GM21367 (cell line): ENCODE measurements around the gene CTNNA1.
"Not testable (repeated sequence)": the region's sequence is repeated elsewhere in the genome, so short reads cannot be mapped to it uniquely, and the experiment has no call there.

Experiments
- ATAC-seq: cut with Tn5 transposase; IDR thresholded peaks from one replicate; pipeline ENCODE4 v1.9.1; 2021; ENCODE audit not compliant: unreplicated experiment

Gene CTNNA1

GRCh38 chr5:138752951-138753793 is at the start of gene CTNNA1:
Gene CTNNA1, plus strand, starts transcription at chr5:138753425. Its CDS starts 28,500 bp downstream, at chr5:138781925.
- peak; percentile 32 for ATAC-seq

GRCh38 chr5:138703777-138704176 is 49.4 kb upstream of the CTNNA1 start:
- ATAC-seq = not testable (repeated sequence)

- ATAC-seq = no peak
Measured at GRCh38 chr5:138705007-138705406, 48.2 kb upstream of the CTNNA1 start.

GRCh38 chr5:138705567-138705966 is 47.7 kb upstream of the CTNNA1 start:
- no peak for ATAC-seq

- ATAC-seq = no peak
Measured at GRCh38 chr5:138706655-138707480, 46.4 kb upstream of the CTNNA1 start.

GRCh38 chr5:138708791-138709190 is 44.4 kb upstream of the CTNNA1 start:
- ATAC-seq = no peak

- ATAC-seq = no peak
Measured at GRCh38 chr5:138709202-138709601, 44.0 kb upstream of the CTNNA1 start.

- ATAC-seq = no peak
Measured at GRCh38 chr5:138711087-138711486, 42.1 kb upstream of the CTNNA1 start.

- no peak for ATAC-seq
Measured at GRCh38 chr5:138711811-138712210, 41.4 kb upstream of the CTNNA1 start.

GRCh38 chr5:138712324-138712723 is 40.9 kb upstream of the CTNNA1 start:
- ATAC-seq = no peak

GRCh38 chr5:138712791-138713190 is 40.4 kb upstream of the CTNNA1 start:
- no peak for ATAC-seq

- no peak for ATAC-seq
Measured at GRCh38 chr5:138713247-138713646, 40.0 kb upstream of the CTNNA1 start.

GRCh38 chr5:138714694-138715093 is 38.5 kb upstream of the CTNNA1 start:
- no peak for ATAC-seq

- not testable (repeated sequence) for ATAC-seq
Measured at GRCh38 chr5:138715931-138716432, 37.2 kb upstream of the CTNNA1 start.

- no peak for ATAC-seq
Measured at GRCh38 chr5:138716456-138716924, 36.7 kb upstream of the CTNNA1 start.

GRCh38 chr5:138717399-138717798 is 35.8 kb upstream of the CTNNA1 start:
- ATAC-seq = no peak

GRCh38 chr5:138719811-138720210 is 33.4 kb upstream of the CTNNA1 start:
- no peak for ATAC-seq

GRCh38 chr5:138720840-138721239 is 32.4 kb upstream of the CTNNA1 start:
- ATAC-seq = no peak

- ATAC-seq = no peak
Measured at GRCh38 chr5:138721979-138722378, 31.2 kb upstream of the CTNNA1 start.

GRCh38 chr5:138722544-138723177 is 30.6 kb upstream of the CTNNA1 start:
- no peak for ATAC-seq

- no peak for ATAC-seq
Measured at GRCh38 chr5:138724470-138725146, 28.6 kb upstream of the CTNNA1 start.
